ENCODE data around the gene OSR1. TPM values are rescaled to one million over a fixed set of nuclear protein-coding genes. Genes with fewer than 3 reads are reported as not detected.

The OSR1 gene
- total and polyA plus RNA-seq, 2 of the 4 experiments (the other 2 are of a cell fraction): 12.4 to 48.0 TPM

GRCh38 chr2:19355931-19356544 is 2.4 kb downstream of the OSR1 start:
- H4K8ac ChIP-seq (ENCODE audit: low read depth in 2 of 2, low read length in 2 of 2): peak overlapping the region; percentile 44 to 80; a peak in 3 of 4 replicates
- H3K14ac ChIP-seq (replicated peaks; ENCODE audit: low read depth, low read length): peak overlapping the region; percentile 95
- dilution Hi-C loops (cut with HindIII; ENCODE audit: low sequenced_read_pairs, unreplicated experiment): no loop called here
- H3K4me2 ChIP-seq (ENCODE audit: low read depth, low read length): peak overlapping the region; percentile 92
- peak overlapping the region; percentile 63 for H2AK5ac ChIP-seq (ENCODE audit: low read depth, low read length)
- H4K20me1 ChIP-seq (ENCODE audit: insufficient read depth, low read length): peaks cover 42% of the 10 kb centered on the region
- H3K4me1 ChIP-seq (ENCODE audit: control insufficient read depth, insufficient read depth, low read length): peaks cover 14% of the 10 kb centered on the region
- CTCF ChIA-PET: interaction anchor here (0.6 kb wide), 1 partner anchor 838 kb away, joined by 3 read pairs; no protein-coding TSS in a partner anchor
- H2BK5ac ChIP-seq (ENCODE audit: low read depth, low read length, poor library complexity, severe bottlenecking): peak overlapping the region; percentile 72
- H2AFZ ChIP-seq (replicated peaks; ENCODE audit: low read length, poor library complexity): peak overlapping the region; percentile 77
- H3K56ac ChIP-seq (ENCODE audit: extremely low read depth, insufficient read depth, low read length): peak overlapping the region; percentile 80
- DNase-seq (peak; percentile 29), ATAC-seq (ENCODE audit: low read depth) (no peak)
- no TSS peak for BruUV-seq (replicated peaks)
- H3K9me1 ChIP-seq (ENCODE audit: insufficient read depth, low read length): peaks cover 16% of the 10 kb centered on the region
- peak overlapping the region; percentile 88 for H3K4me3 ChIP-seq (ENCODE audit: insufficient read depth, low read depth, low read length)
- peaks cover 30% of the 10 kb centered on the region for H3K36me3 ChIP-seq (ENCODE audit: control insufficient read depth, insufficient read depth, low read length)
- peak overlapping the region; percentile 87 for H2AK9ac ChIP-seq (replicated peaks; ENCODE audit: low read depth, low read length, poor library complexity)
- POLR2A ChIA-PET (ENCODE audit: unreplicated experiment): no interaction called here
- peak overlapping the region; percentile 61 for H2BK20ac ChIP-seq (ENCODE audit: low read depth, low read length)
- 0 out of 3 replicates have a peak overlapping the region, but pooled peaks have one; percentile 19 for H2BK15ac ChIP-seq (ENCODE audit: low read depth, low read length)
- peak overlapping the region; percentile 79 for H2BK120ac ChIP-seq (ENCODE audit: low read depth, low read length)
- intact Hi-C loops (cut with micrococcal nuclease): loop anchor here (5.0 kb wide), 2 partner anchors 234 to 369 kb away; no protein-coding TSS in a partner anchor
- peaks cover 15 to 61% of the 10 kb centered on the region in 2 experiments for H3K79me1 ChIP-seq (ENCODE audit: low read depth in 1 of 2, low read length in 2 of 2)
- H4K91ac ChIP-seq (ENCODE audit: insufficient read depth, low read depth, low read length): peak overlapping the region; percentile 79
- peak overlapping the region; percentile 94 for H3K9ac ChIP-seq (ENCODE audit: low read depth, low read length)
- peak overlapping the region; percentile 91 for H3K4ac ChIP-seq (ENCODE audit: low read depth, low read length)
- peak overlapping the region; percentile 56 for H3K18ac ChIP-seq (ENCODE audit: low read depth, low read length)
- no peaks in the 10 kb centered on the region for H3K9me3 ChIP-seq (ENCODE audit: control insufficient read depth, insufficient read depth, low read length)
- peak overlapping the region; percentile 84 for H3K27ac ChIP-seq (ENCODE audit: insufficient read depth, low read length)
- peak overlapping the region; percentile 82 for H4K5ac ChIP-seq (ENCODE audit: low read depth, low read length)
- in situ Hi-C loops (cut with MboI; ENCODE audit: low sequenced_read_pairs): loop anchor here (10.0 kb wide), 1 partner anchor 231 kb away; no protein-coding TSS in a partner anchor
- H3K23ac ChIP-seq (ENCODE audit: low read depth, low read length): peak overlapping the region; percentile 95
- WGBS, 2 experiments (ENCODE audit: extremely low coverage in 2 of 2, insufficient read length in 1 of 2): 3% methylated on average over 16 of the region's 35 CpGs; no CpG with 5 or more reads in 1 of the 2 experiments
- H3K27me3 ChIP-seq (ENCODE audit: control insufficient read depth, insufficient read depth, low read length): no peaks in the 10 kb centered on the region
- TF ChIP-seq MAZ (IDR thresholded peaks at IDR 0.05; ENCODE audit: borderline replicate concordance, low read depth, low read length): no peak
- no peak for TF ChIP-seq MAFK (IDR thresholded peaks at IDR 0.05; ENCODE audit: low read depth, low read length)
- no peak for TF ChIP-seq CHD1 (IDR thresholded peaks at IDR 0.05; ENCODE audit: low read depth, low read length)
- TF ChIP-seq FOS (IDR thresholded peaks at IDR 0.05; ENCODE audit: low read depth, low read length): no peak
- no peak for TF ChIP-seq NFE2L2 (IDR thresholded peaks at IDR 0.05; ENCODE audit: low read depth, low read length)
- TF ChIP-seq CEBPB (IDR thresholded peaks at IDR 0.05; ENCODE audit: low read depth, low read length): no peak
- TF ChIP-seq MXI1 (IDR thresholded peaks at IDR 0.05; ENCODE audit: borderline replicate concordance, low read depth, low read length): no peak
- TF ChIP-seq RFX5 (IDR thresholded peaks at IDR 0.05; ENCODE audit: low read depth, low read length): no peak
- TF ChIP-seq ELK1 (IDR thresholded peaks at IDR 0.05; ENCODE audit: borderline replicate concordance, low read depth, low read length): no peak
- TF ChIP-seq RCOR1 (IDR thresholded peaks at IDR 0.05; ENCODE audit: insufficient replicate concordance, low read length): no peak
- no peak for TF ChIP-seq RAD21 (IDR thresholded peaks at IDR 0.05; ENCODE audit: low read length)
- no peak for TF ChIP-seq USF2 (IDR thresholded peaks at IDR 0.05; ENCODE audit: low read depth, low read length)
- no peak for TF ChIP-seq BHLHE40 (IDR thresholded peaks at IDR 0.05; ENCODE audit: low read depth, low read length)
- TF ChIP-seq CTCF (conservative IDR thresholded peaks at IDR 0.05; ENCODE audit: low read depth, low read length): no peak

Measured in IMR-90 (cell line).